ENCODE measurements around the gene RCAN2. TPM values are rescaled to one million over a fixed set of nuclear protein-coding genes. Genes with fewer than 3 reads are reported as not detected.

The RCAN2 gene
- polyA plus RNA-seq, 1 donor from 2014 or later: 37.4 TPM

- H4K20me1 ChIP-seq (ENCODE audit: insufficient read depth): no peaks in the 10 kb centered on the region
- no peaks in the 10 kb centered on the region for H3K27me3 ChIP-seq (ENCODE audit: insufficient read depth, low read depth, low read length)
- no peak overlapping the region for H2AFZ ChIP-seq (ENCODE audit: low read depth, low read length)
- no peak overlapping the region for H3K4me2 ChIP-seq (ENCODE audit: low read length)
- no peak overlapping the region for H3K27ac ChIP-seq (ENCODE audit: low read length)
- H3K79me2 ChIP-seq (replicated peaks; ENCODE audit: insufficient read depth, low read length): no peaks in the 10 kb centered on the region
- no peak overlapping the region for H3K4me3 ChIP-seq (ENCODE audit: low read length)
- H3K9ac ChIP-seq (ENCODE audit: low read length): no peak overlapping the region
- H3K36me3 ChIP-seq (ENCODE audit: insufficient read depth, low read length): no peaks in the 10 kb centered on the region
- H3K9me3 ChIP-seq (ENCODE audit: low read length): no peaks in the 10 kb centered on the region
- TF ChIP-seq CTCF (IDR thresholded peaks at IDR 0.05; ENCODE audit: poor library complexity, severe bottlenecking): no peak
- TF ChIP-seq EP300 (conservative IDR thresholded peaks at IDR 0.05; ENCODE audit: poor library complexity, severe bottlenecking): no peak
- no peak for TF ChIP-seq RAD21 (conservative IDR thresholded peaks at IDR 0.05)
- no peak for TF ChIP-seq EZH2 (IDR thresholded peaks at IDR 0.05; ENCODE audit: borderline replicate concordance, insufficient read depth, low read length, poor library complexity, severe bottlenecking)
- TF ChIP-seq TAF1 (IDR thresholded peaks at IDR 0.05; ENCODE audit: low read depth): no peak
- no peak for TF ChIP-seq POLR2AphosphoS5 (IDR thresholded peaks at IDR 0.05)
- no peak for TF ChIP-seq SMC3 (conservative IDR thresholded peaks at IDR 0.05; ENCODE audit: poor library complexity)
- TF ChIP-seq, protein P1, sequence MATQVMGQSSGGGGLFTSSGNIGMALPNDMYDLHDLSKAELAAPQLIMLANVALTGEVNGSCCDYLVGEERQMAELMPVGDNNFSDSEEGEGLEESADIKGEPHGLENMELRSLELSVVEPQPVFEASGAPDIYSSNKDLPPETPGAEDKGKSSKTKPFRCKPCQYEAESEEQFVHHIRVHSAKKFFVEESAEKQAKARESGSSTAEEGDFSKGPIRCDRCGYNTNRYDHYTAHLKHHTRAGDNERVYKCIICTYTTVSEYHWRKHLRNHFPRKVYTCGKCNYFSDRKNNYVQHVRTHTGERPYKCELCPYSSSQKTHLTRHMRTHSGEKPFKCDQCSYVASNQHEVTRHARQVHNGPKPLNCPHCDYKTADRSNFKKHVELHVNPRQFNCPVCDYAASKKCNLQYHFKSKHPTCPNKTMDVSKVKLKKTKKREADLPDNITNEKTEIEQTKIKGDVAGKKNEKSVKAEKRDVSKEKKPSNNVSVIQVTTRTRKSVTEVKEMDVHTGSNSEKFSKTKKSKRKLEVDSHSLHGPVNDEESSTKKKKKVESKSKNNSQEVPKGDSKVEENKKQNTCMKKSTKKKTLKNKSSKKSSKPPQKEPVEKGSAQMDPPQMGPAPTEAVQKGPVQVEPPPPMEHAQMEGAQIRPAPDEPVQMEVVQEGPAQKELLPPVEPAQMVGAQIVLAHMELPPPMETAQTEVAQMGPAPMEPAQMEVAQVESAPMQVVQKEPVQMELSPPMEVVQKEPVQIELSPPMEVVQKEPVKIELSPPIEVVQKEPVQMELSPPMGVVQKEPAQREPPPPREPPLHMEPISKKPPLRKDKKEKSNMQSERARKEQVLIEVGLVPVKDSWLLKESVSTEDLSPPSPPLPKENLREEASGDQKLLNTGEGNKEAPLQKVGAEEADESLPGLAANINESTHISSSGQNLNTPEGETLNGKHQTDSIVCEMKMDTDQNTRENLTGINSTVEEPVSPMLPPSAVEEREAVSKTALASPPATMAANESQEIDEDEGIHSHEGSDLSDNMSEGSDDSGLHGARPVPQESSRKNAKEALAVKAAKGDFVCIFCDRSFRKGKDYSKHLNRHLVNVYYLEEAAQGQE (IDR thresholded peaks at IDR 0.05; ENCODE audit: borderline replicate concordance): no peak
- TF ChIP-seq MXI1 (conservative IDR thresholded peaks at IDR 0.05; ENCODE audit: poor library complexity, severe bottlenecking): no peak
- H3F3A ChIP-seq (ENCODE audit: insufficient read depth, low read length, poor library complexity, severe bottlenecking): no peaks in the 10 kb centered on the region
- H3K9me2 ChIP-seq (ENCODE audit: insufficient read depth, low read length): no peaks in the 10 kb centered on the region
Measured at GRCh38 chr6:46465294-46466165, 25.7 kb downstream of the RCAN2 start.

DNA sequence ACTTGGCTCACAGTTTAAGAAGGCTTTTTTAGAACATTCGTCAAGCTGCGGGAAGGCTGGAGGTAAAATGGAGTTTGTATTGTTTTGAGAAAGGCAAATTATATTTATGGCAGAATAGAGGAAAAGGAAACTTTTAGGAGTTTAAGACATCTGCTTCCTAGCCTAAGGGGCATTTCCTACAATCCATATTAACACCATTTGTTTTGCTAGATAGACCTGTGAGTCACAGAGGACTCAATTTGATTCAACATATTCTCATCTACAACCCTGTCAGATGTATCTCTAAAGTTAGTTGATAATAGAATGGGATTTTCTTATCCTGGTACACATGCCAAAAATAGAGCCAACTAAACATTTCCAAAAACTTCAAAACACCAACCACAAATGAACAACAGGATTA is 35.0 kb downstream of the RCAN2 start:
- no peak overlapping the region for H2AFZ ChIP-seq (ENCODE audit: low read depth, low read length)
- no peaks in the 10 kb centered on the region for H3K9me2 ChIP-seq (ENCODE audit: insufficient read depth, low read length)
- H3K27me3 ChIP-seq (ENCODE audit: insufficient read depth, low read depth, low read length): no peaks in the 10 kb centered on the region
- H3K9me3 ChIP-seq (ENCODE audit: low read length): no peaks in the 10 kb centered on the region
- H4K20me1 ChIP-seq (ENCODE audit: insufficient read depth): no peaks in the 10 kb centered on the region
- no peak for TF ChIP-seq EP300 (conservative IDR thresholded peaks at IDR 0.05; ENCODE audit: poor library complexity, severe bottlenecking)
- TF ChIP-seq RAD21 (conservative IDR thresholded peaks at IDR 0.05): no peak
- TF ChIP-seq, protein P1 (IDR thresholded peaks at IDR 0.05; ENCODE audit: borderline replicate concordance): no peak
- H3K4me3 ChIP-seq (ENCODE audit: low read length): no peak overlapping the region
- H3K79me2 ChIP-seq (replicated peaks; ENCODE audit: insufficient read depth, low read length): no peaks in the 10 kb centered on the region
- no peak overlapping the region for H3K27ac ChIP-seq (ENCODE audit: low read length)
- H3K36me3 ChIP-seq (ENCODE audit: insufficient read depth, low read length): no peaks in the 10 kb centered on the region
- H3K9ac ChIP-seq (ENCODE audit: low read length): no peak overlapping the region
- H3F3A ChIP-seq (ENCODE audit: insufficient read depth, low read length, poor library complexity, severe bottlenecking): no peaks in the 10 kb centered on the region
- no peak overlapping the region for H3K4me2 ChIP-seq (ENCODE audit: low read length)
